Sigmoid colon (tissue), 7 donors: ENCODE results near the gene EVA1C. TPM values are rescaled to one million over a fixed set of nuclear protein-coding genes. Genes with fewer than 3 reads are reported as not detected.
"Not testable (repeated sequence)": the region's sequence is repeated elsewhere in the genome, so short reads cannot be mapped to it uniquely, and the experiment has no call there.

Experiments
- DNase-seq: peaks from one replicate; pipeline ENCODE4 v3.0.0-alpha.2; 2019
- H3K27ac ChIP-seq, 4 donors: fragments of 200-600 bp; sonication (generic); one replicate each; pipeline ENCODE4 v1.5.1; 2016 to 2019; ENCODE audit warnings: mild to moderate bottlenecking in 1 of 4
- H3K27me3 ChIP-seq, 3 donors: fragments of 200-600 bp; sonication (generic); one replicate each; pipeline ENCODE4 v1.5.1; 2019; ENCODE audit warnings: mild to moderate bottlenecking in 1 of 3
- H3K36me3 ChIP-seq, 4 donors: fragments of 200-600 bp; sonication (generic); one replicate each; pipeline ENCODE4 v1.5.1; 2016 to 2019
- H3K4me1 ChIP-seq, 4 donors: fragments of 200-600 bp; sonication (generic); one replicate each; pipeline ENCODE4 v1.5.1; 2017 to 2019
- H3K4me3 ChIP-seq, 4 donors: fragments of 200-600 bp; sonication (generic); one replicate each; pipeline ENCODE4 v1.5.1; 2017 to 2019; ENCODE audit warnings: mild to moderate bottlenecking in 2 of 4, moderate library complexity in 1 of 4
- H3K9me3 ChIP-seq, 4 donors: fragments of 200-600 bp in 3 of 4; sonication (generic) in 3 of 4; one replicate each; pipeline versions ENCODE4 v1.5.1 to v1.6.1; 2013 to 2019
- EP300 ChIP-seq, 4 donors: sonication (generic); formaldehyde crosslinking; IDR thresholded peaks; one replicate each; pipeline ENCODE4 v1.6.1; 2017; ENCODE audit warnings: antibody characterized with exemption in 4 of 4
- POLR2A ChIP-seq, 2 donors: fragments of 450-650 bp; IDR thresholded peaks; one replicate each; pipeline ENCODE4 v1.6.1; 2016; ENCODE audit warnings: antibody characterized with exemption in 2 of 2, mild to moderate bottlenecking in 2 of 2, moderate library complexity in 2 of 2
- POLR2AphosphoS5 ChIP-seq, 4 donors: sonication (generic); formaldehyde crosslinking; IDR thresholded peaks; one replicate each; pipeline ENCODE4 v1.6.1; 2017; ENCODE audit warnings: antibody characterized with exemption in 4 of 4
- WGBS, 2 donors: extraction: QIAGEN DNeasy Blood & Tissue Kit; methylation state at CpG; one replicate each; pipeline ENCODE4 v1.1.7; 2013; 5-methylcytosine and 5-hydroxymethylcytosine counted together
- intact Hi-C: fragments of 100-400 bp; cut with DNase I; formaldehyde crosslinking; loops from one replicate; pipeline ENCODE4 v1.15.1; 2023
- polyA plus RNA-seq, 3 donors: library from polyadenylated mRNA; stranded (reverse); fragments of 200-250 nt; gene quantifications; one replicate each; pipeline ENCODE4 v1.2.3, GENCODE V29; 2013
- total RNA-seq, 4 donors: library from RNA; depleted of rRNA; stranded (reverse); fragments of >200 nt; gene quantifications; one replicate each; pipeline ENCODE4 v1.1.0, GENCODE V29; 2016
- TF ChIP-seq, protein P1 (sequence below), 4 experiments: fragments of 450-650 bp in 3 of 4; fragments of 200-600 bp in 1 of 4; IDR thresholded peaks; one replicate each; pipeline ENCODE4 v1.5.1; 2016 to 2019; ENCODE audit warnings: antibody characterized with exemption in 4 of 4, mild to moderate bottlenecking in 3 of 4, moderate library complexity in 2 of 4
- donor health status: healthy with polysubstance abuse.
- donor health status: Bipolar disorder and iron deficiency.
- donor health status: healthy.

EVA1C gene
- total and polyA plus RNA-seq, 7 donors: 3.5 to 53.8 (median 32.1) TPM

DNA sequence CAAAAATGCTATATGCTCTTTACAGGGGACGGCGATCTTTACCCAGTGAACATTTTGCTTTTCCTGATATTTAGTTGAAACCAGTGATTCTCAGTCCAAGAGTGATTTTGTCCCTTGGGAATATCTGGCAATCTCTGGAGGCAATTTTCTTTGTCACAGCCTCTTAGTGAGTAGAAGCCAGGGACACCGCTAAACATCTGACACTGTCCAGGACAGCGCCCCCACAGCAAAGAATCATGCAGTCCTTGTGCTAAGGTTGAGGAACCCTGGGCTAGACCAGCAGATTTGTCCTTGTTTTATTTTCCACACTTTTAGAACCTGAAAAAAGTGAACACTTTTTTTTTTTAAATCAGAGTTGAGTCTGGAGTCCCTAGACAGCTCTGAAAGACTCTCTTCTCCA is 13.1 kb downstream of the EVA1C start:
- intact Hi-C loops: no loop called here
- no peaks in the 10 kb centered on the region for H3K36me3 ChIP-seq
- H3K4me1 ChIP-seq: peaks cover 0 to 2% (median 0%) of the 10 kb centered on the region in 4 donors
- 93 to 95% methylated on average over 4 of the region's 4 CpGs for WGBS, 2 donors
- TF ChIP-seq POLR2AphosphoS5 (IDR thresholded peaks at IDR 0.05) (no peak), POLR2A (IDR thresholded peaks at IDR 0.05) (no peak), EP300 (IDR thresholded peaks at IDR 0.05) (no peak)
- TF ChIP-seq, protein P1, sequence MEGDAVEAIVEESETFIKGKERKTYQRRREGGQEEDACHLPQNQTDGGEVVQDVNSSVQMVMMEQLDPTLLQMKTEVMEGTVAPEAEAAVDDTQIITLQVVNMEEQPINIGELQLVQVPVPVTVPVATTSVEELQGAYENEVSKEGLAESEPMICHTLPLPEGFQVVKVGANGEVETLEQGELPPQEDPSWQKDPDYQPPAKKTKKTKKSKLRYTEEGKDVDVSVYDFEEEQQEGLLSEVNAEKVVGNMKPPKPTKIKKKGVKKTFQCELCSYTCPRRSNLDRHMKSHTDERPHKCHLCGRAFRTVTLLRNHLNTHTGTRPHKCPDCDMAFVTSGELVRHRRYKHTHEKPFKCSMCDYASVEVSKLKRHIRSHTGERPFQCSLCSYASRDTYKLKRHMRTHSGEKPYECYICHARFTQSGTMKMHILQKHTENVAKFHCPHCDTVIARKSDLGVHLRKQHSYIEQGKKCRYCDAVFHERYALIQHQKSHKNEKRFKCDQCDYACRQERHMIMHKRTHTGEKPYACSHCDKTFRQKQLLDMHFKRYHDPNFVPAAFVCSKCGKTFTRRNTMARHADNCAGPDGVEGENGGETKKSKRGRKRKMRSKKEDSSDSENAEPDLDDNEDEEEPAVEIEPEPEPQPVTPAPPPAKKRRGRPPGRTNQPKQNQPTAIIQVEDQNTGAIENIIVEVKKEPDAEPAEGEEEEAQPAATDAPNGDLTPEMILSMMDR (IDR thresholded peaks at IDR 0.05): no peak
- no peaks in the 10 kb centered on the region for H3K9me3 ChIP-seq
- no peak overlapping the region for H3K27ac ChIP-seq
- H3K4me3 ChIP-seq: no peak overlapping the region
- DNase-seq: no peak
- no peaks in the 10 kb centered on the region for H3K27me3 ChIP-seq

DNA sequence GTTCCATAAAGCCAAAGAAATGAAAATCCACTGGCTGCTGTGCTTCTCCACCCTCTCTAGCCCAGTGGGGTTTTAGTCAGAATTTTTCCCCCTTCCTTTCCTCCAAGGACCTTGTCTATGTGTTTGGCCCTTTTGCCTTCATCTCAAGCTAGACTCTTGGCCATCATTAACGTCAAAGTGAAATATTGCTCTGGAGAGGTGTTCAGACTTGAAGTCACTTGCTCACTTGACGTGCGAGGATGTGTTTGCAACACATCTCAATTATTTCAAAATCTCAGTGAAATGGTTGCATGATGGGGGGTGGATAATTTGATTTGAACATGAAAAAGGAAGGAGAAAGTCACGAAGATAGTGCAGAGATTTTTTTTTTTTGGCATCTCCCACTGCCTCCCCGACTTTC is 13.6 kb downstream of the EVA1C start:
- no peak for DNase-seq
- no peak overlapping the region for H3K27ac ChIP-seq
- intact Hi-C loops: no loop called here
- no peak for TF ChIP-seq POLR2A (IDR thresholded peaks at IDR 0.05)
- no peak for TF ChIP-seq POLR2AphosphoS5 (IDR thresholded peaks at IDR 0.05)
- TF ChIP-seq EP300 (IDR thresholded peaks at IDR 0.05): no peak
- TF ChIP-seq, protein P1 (IDR thresholded peaks at IDR 0.05): no peak
- H3K36me3 ChIP-seq: no peaks in the 10 kb centered on the region
- no peak overlapping the region for H3K4me3 ChIP-seq
- H3K9me3 ChIP-seq: no peaks in the 10 kb centered on the region
- H3K27me3 ChIP-seq: no peaks in the 10 kb centered on the region
- WGBS, 2 donors: 83 to 91% methylated on average over 5 of the region's 5 CpGs
- no peaks in the 10 kb centered on the region for H3K4me1 ChIP-seq

DNA sequence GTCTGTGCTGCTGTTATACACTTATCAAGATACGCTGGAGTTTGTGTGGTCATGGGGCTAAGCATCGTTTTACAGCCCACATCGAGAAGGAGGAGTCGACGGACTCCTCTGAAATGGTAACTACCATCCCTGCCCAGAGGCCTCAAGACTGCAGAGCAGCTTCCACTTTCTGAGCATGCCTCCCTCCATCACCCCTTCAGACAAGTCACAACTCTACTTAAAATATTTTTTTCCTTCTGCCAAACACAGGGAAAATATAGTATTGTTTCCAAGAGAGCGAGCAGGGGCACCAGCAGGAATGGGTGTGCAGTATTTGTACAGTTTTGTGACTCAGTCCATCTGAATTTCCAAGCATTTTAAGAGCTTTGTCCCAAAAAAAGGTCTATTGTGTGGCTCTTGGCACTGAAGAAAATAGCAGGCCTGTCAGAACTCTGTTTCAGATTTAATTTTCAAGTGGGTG is 14.1 kb downstream of the EVA1C start:
- Histone ChIP-seq H3K36me3 (no peaks in the 10 kb centered on the region), H3K27ac (no peak overlapping the region), H3K9me3 (no peaks in the 10 kb centered on the region), H3K27me3 (no peaks in the 10 kb centered on the region), H3K4me3 (no peak overlapping the region), H3K4me1 (no peaks in the 10 kb centered on the region)
- no peak for DNase-seq
- WGBS, 2 donors: 76 to 88% methylated on average over 6 of the region's 6 CpGs
- TF ChIP-seq POLR2A (IDR thresholded peaks at IDR 0.05) (no peak), POLR2AphosphoS5 (IDR thresholded peaks at IDR 0.05) (no peak), EP300 (IDR thresholded peaks at IDR 0.05) (no peak)
- TF ChIP-seq, protein P1 (IDR thresholded peaks at IDR 0.05): no peak
- intact Hi-C loops: no loop called here

DNA sequence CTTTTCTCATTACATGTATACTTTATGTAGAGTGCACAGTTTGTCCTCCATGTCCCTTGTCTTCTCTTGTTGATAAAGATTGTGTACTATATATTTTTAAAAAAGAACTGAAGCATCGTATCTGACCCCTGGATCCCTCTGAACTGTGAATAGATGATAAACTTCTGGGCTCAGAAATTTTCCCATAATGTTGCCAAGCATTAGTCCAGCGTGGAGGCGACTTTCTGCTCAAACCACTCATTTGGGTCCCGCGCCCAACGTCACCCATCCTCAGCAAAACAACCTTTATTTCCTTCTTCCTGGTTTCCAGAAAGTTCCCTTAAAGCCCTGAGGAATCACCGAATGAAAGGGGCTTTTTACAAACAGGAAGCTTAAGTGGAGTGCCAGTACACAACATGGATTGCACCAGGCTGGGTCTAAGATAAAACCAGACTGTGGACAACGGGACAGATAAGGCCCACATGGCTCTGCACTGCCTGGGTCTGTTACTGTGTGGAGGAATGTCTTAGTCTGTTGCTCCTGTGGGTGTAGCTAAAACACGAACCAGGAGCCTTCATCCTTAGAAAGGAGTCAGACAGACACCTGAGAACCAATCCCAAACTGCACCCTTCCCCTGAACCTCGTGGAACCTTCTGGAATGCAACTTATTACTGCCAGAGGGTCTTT is 15.6 kb downstream of the EVA1C start:
- Histone ChIP-seq H3K9me3 (no peaks in the 10 kb centered on the region), H3K27ac (no peak overlapping the region), H3K4me3 (no peak overlapping the region), H3K4me1 (no peaks in the 10 kb centered on the region), H3K36me3 (no peaks in the 10 kb centered on the region), H3K27me3 (no peaks in the 10 kb centered on the region)
- 67 to 70% methylated on average over 10 of the region's 10 CpGs for WGBS, 2 donors
- no peak for DNase-seq
- TF ChIP-seq POLR2A (IDR thresholded peaks at IDR 0.05): no peak
- TF ChIP-seq, protein P1 (IDR thresholded peaks at IDR 0.05): no peak
- TF ChIP-seq POLR2AphosphoS5 (IDR thresholded peaks at IDR 0.05): no peak
- TF ChIP-seq EP300 (IDR thresholded peaks at IDR 0.05): no peak
- intact Hi-C loops: no loop called here

DNA sequence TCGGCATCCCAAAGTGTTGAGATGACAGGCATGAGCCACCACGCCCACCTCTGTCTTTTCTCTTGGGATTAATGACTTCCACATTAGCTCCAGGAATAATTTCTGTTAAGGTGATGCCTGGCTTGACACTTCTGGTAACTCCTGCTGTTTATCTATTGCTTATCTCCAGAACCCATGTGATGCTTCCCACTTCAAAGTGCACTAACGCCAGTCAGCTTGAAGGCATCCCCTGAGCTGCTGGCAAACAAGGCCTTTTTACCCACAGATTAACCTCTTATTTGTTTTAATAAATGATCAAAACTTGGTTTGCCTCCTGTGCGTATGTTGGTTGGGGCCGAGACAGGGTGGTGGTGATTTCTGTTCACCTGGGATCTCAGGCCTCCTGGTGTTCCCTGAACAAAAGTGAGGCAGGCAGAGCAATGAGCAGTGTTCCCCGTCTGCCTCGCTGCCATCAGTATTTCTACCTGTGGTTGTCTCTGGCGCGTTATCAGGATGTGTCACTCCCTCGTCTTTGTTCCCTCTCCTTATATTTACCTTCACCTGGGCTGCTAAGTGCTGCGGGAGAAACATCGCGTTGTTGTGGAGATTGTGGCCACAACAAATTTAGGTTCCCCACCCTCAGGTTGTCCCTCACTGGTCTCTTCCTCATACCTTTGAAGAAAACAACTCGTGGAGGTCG is 20.6 kb downstream of the EVA1C start:
- WGBS, 2 donors: 29 to 65% methylated on average over 15 of the region's 15 CpGs
- H3K9me3 ChIP-seq, H3K4me1 ChIP-seq, intact Hi-C loops, H3K4me3 ChIP-seq, H3K27me3 ChIP-seq, DNase-seq, H3K27ac ChIP-seq, H3K36me3 ChIP-seq: not testable (repeated sequence)
